Right lobe of liver (tissue), 4 donors: ENCODE data around the gene MUC5B.

Experiments used
- POLR2A ChIP-seq: fragments of 450-650 bp; IDR thresholded peaks from one replicate; pipeline ENCODE4 v1.6.1; 2017; ENCODE audit warnings: antibody characterized with exemption, mild to moderate bottlenecking
- TF ChIP-seq, protein P1 (sequence below), 4 donors: fragments of 200-600 bp in 3 of 4; fragments of 450-650 bp in 1 of 4; IDR thresholded peaks; one replicate each; pipeline versions ENCODE4 v1.5.1 to v1.8.0; 2016 to 2022; ENCODE audit warnings: antibody characterized with exemption in 4 of 4, mild to moderate bottlenecking in 2 of 4
- donor health status: DM: no; HTN: no; CAD: no.
- donor health status: DM: no; HTN: no; CAD: no.
- donor health status: DM: no; HTN: yes; CAD: no.

DNA sequence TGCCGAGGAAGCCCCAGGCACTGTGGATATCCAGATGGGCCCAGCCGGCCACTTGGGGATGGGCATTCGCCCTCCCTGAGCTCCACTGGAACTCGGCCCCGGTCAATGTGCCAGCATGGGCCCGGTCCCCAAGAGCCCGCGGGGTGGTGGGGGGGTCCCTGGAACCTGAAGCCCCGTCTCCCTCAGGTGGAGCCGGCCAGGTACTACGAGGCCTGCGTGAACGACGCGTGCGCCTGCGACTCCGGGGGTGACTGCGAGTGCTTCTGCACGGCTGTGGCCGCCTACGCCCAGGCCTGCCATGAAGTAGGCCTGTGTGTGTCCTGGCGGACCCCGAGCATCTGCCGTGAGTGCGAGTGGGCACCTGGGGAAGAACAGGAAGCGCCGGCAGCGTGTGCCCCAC is 44.0 kb upstream of the MUC5B start:
- TF ChIP-seq, protein P1, sequence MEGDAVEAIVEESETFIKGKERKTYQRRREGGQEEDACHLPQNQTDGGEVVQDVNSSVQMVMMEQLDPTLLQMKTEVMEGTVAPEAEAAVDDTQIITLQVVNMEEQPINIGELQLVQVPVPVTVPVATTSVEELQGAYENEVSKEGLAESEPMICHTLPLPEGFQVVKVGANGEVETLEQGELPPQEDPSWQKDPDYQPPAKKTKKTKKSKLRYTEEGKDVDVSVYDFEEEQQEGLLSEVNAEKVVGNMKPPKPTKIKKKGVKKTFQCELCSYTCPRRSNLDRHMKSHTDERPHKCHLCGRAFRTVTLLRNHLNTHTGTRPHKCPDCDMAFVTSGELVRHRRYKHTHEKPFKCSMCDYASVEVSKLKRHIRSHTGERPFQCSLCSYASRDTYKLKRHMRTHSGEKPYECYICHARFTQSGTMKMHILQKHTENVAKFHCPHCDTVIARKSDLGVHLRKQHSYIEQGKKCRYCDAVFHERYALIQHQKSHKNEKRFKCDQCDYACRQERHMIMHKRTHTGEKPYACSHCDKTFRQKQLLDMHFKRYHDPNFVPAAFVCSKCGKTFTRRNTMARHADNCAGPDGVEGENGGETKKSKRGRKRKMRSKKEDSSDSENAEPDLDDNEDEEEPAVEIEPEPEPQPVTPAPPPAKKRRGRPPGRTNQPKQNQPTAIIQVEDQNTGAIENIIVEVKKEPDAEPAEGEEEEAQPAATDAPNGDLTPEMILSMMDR (IDR thresholded peaks at IDR 0.05), result no peak
- no peak for TF ChIP-seq POLR2A
